Chondrocyte (in vitro differentiated cells): ENCODE data around the gene CCDC3. TPM values are rescaled to one million over a fixed set of nuclear protein-coding genes. Genes with fewer than 3 reads are reported as not detected.

Experiments
- DNase-seq: peaks from one replicate; pipeline ENCODE4 v3.0.0; 2021; ENCODE audit warnings: mixed read lengths, low spot score
- H3K27ac Mint-ChIP-seq: one replicate; pipeline ENCODE4 v1.8.0; 2021; ENCODE audit warnings: mild to moderate bottlenecking, moderate library complexity, mixed read lengths; ENCODE audit not compliant: unreplicated experiment
- H3K27me3 Mint-ChIP-seq: 2 replicates; pipeline ENCODE4 v1.8.0; 2021; ENCODE audit warnings: low read depth, mixed read lengths
- H3K36me3 Mint-ChIP-seq: 2 replicates; pipeline ENCODE4 v1.8.0; 2021; ENCODE audit warnings: low read depth, mixed read lengths
- H3K4me1 Mint-ChIP-seq: 2 replicates; pipeline ENCODE4 v1.8.0; 2021; ENCODE audit warnings: low read depth, mild to moderate bottlenecking, mixed read lengths
- H3K4me3 Mint-ChIP-seq: one replicate; pipeline ENCODE4 v1.8.0; 2021; ENCODE audit warnings: mild to moderate bottlenecking, moderate library complexity, mixed read lengths; ENCODE audit not compliant: unreplicated experiment
- H3K9me3 Mint-ChIP-seq: 2 replicates; pipeline ENCODE4 v1.8.0; 2021; ENCODE audit warnings: low read depth, mixed read lengths
- CTCF ChIP-seq: fragments of 200-600 bp; sonication (generic); IDR thresholded peaks from 2 replicates; pipeline ENCODE4 v1.5.0; 2021; ENCODE audit warnings: antibody characterized with exemption, mild to moderate bottlenecking, moderate library complexity
- total RNA-seq: library from RNA; stranded (reverse); gene quantifications from 3 replicates; pipeline ENCODE4 v1.2.1, GENCODE V29; 2021

CCDC3 gene
- total RNA-seq, 1 donor from 2014 or later = 145 TPM

GRCh38 chr10:13003004-13003403 lies 1.5 kb upstream of the CCDC3 start:
- no peak for TF ChIP-seq CTCF
- no peak for DNase-seq
- H3K4me1 Mint-ChIP-seq = peaks cover 31% of the 10 kb centered on the region
- no peaks in the 10 kb centered on the region for H3K36me3 Mint-ChIP-seq
- no peaks in the 10 kb centered on the region for H3K9me3 Mint-ChIP-seq
- peaks cover 2% of the 10 kb centered on the region for H3K27me3 Mint-ChIP-seq
- H3K27ac Mint-ChIP-seq = no peak overlapping the region
- H3K4me3 Mint-ChIP-seq = no peak overlapping the region

- Mint-ChIP-seq H3K4me1 (peaks cover 31% of the 10 kb centered on the region), H3K9me3 (no peaks in the 10 kb centered on the region), H3K36me3 (peaks cover 4% of the 10 kb centered on the region), H3K27me3 (peaks cover 2% of the 10 kb centered on the region), H3K4me3 (peak overlapping the region; percentile 62), H3K27ac (no peak overlapping the region)
- no peak for DNase-seq
- TF ChIP-seq CTCF = peak; percentile 43
Measured at GRCh38 chr10:13001887-13002212, 337 bp upstream of the CCDC3 start.

GRCh38 chr10:13000431-13000830 lies 1.1 kb downstream of the CCDC3 start:
- Mint-ChIP-seq H3K9me3 (no peaks in the 10 kb centered on the region), H3K36me3 (peaks cover 5% of the 10 kb centered on the region), H3K27me3 (no peaks in the 10 kb centered on the region), H3K4me3 (peak overlapping the region; percentile 82), H3K27ac (peak overlapping the region; percentile 61), H3K4me1 (peaks cover 38% of the 10 kb centered on the region)
- TF ChIP-seq CTCF = no peak
- DNase-seq = no peak

GRCh38 chr10:12999849-13000248 lies 1.7 kb downstream of the CCDC3 start:
- Mint-ChIP-seq H3K9me3 (no peaks in the 10 kb centered on the region), H3K4me1 (peaks cover 42% of the 10 kb centered on the region), H3K27ac (no peak overlapping the region), H3K4me3 (peak overlapping the region; percentile 82), H3K27me3 (no peaks in the 10 kb centered on the region), H3K36me3 (peaks cover 5% of the 10 kb centered on the region)
- no peak for DNase-seq
- TF ChIP-seq CTCF = no peak

- TF ChIP-seq CTCF = no peak
- peaks cover 25% of the 10 kb centered on the region for H3K4me1 Mint-ChIP-seq
- no peaks in the 10 kb centered on the region for H3K9me3 Mint-ChIP-seq
- no peaks in the 10 kb centered on the region for H3K27me3 Mint-ChIP-seq
- peaks cover 22% of the 10 kb centered on the region for H3K36me3 Mint-ChIP-seq
- H3K27ac Mint-ChIP-seq = no peak overlapping the region
- DNase-seq = no peak
- H3K4me3 Mint-ChIP-seq = no peak overlapping the region
Measured at GRCh38 chr10:12995425-12995861, 6.1 kb downstream of the CCDC3 start.
